Activated T-cell treated with anti-CD3 and anti-CD28 coated beads, Interleukin-2, amount 50 U/mL, for 4 hours (primary cell): Measurements from ENCODE around the gene PRKCA. TPM values are rescaled to one million over a fixed set of nuclear protein-coding genes. Genes with fewer than 3 reads are reported as not detected.

Experiments
- ATAC-seq, 2 donors: fragments of 200-7000 bp; cut with Tn5 transposase; one replicate each; pipeline ENCODE4 v1.10.0; 2021
- DNase-seq: peaks from one replicate; pipeline ENCODE4 v3.0.0-alpha.2; 2020
- H3K27me3 Mint-ChIP-seq: one replicate; pipeline ENCODE4 v1.8.0; 2021; ENCODE audit warnings: low read depth, mixed read lengths
- H3K36me3 Mint-ChIP-seq: one replicate; pipeline ENCODE4 v1.8.0; 2022; ENCODE audit warnings: mixed read lengths; ENCODE audit not compliant: insufficient read depth
- H3K4me1 Mint-ChIP-seq: one replicate; pipeline ENCODE4 v1.8.0; 2021; ENCODE audit warnings: low read depth, mixed read lengths
- H3K4me3 Mint-ChIP-seq: one replicate; pipeline ENCODE4 v1.8.0; 2021; ENCODE audit warnings: mild to moderate bottlenecking, moderate library complexity, mixed read lengths
- H3K9me3 Mint-ChIP-seq: one replicate; pipeline ENCODE4 v1.8.0; 2021; ENCODE audit warnings: mixed read lengths
- total RNA-seq, 3 donors: library from RNA; stranded (reverse); gene quantifications; one replicate each; pipeline ENCODE4 v1.2.1, GENCODE V29; 2021

PRKCA gene
- total RNA-seq, 3 donors from 2014 or later, result 79.4 to 114 (median 95.3) TPM

- ATAC-seq (no peak), DNase-seq (no peak)
- Mint-ChIP-seq H3K9me3 (no peaks in the 10 kb centered on the region), H3K36me3 (peaks cover 47% of the 10 kb centered on the region), H3K4me3 (no peak overlapping the region), H3K27me3 (no peaks in the 10 kb centered on the region), H3K4me1 (peaks cover 6% of the 10 kb centered on the region)
Observed at GRCh38 chr17:66795486-66795885, 493.1 kb downstream of the PRKCA start.

DNA sequence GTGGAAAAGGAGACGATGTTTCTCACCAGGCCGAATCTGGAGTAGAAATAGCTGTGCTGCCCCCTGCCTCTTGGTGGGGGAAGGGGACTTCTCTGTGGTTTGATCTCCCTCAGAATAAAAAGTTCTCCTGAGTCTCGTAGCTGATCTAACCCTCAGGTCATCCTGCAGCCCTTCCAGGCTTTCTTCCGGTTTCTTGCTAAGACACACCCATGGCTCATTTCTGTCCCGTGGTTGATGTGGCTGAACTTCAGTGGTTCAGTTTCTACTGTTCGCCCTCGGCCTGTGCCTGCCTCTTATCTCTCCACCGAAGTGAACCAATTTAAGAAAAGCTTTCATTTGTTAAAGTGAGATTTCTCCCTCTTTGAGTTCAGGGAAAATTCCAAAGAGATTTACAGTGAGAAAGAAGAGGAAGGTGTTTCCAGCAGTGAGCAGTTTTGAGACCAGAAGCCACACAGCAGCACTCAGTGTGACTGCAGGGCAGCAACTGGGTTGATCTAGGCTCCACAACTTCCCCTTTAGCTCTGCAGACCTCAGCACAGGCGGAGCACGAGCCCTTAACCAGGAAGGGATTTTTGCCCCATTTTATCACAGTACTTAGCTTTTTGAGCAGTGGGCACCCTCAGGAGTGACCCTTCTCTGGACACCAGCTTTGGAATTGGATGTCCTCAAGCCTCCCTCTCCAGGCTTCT is 497.6 kb downstream of the PRKCA start:
- H3K4me3 Mint-ChIP-seq, result no peak overlapping the region
- H3K4me1 Mint-ChIP-seq, result no peaks in the 10 kb centered on the region
- H3K9me3 Mint-ChIP-seq, result no peaks in the 10 kb centered on the region
- H3K36me3 Mint-ChIP-seq, result peaks cover 38% of the 10 kb centered on the region
- ATAC-seq (no peak), DNase-seq (no peak)
- no peaks in the 10 kb centered on the region for H3K27me3 Mint-ChIP-seq

DNA sequence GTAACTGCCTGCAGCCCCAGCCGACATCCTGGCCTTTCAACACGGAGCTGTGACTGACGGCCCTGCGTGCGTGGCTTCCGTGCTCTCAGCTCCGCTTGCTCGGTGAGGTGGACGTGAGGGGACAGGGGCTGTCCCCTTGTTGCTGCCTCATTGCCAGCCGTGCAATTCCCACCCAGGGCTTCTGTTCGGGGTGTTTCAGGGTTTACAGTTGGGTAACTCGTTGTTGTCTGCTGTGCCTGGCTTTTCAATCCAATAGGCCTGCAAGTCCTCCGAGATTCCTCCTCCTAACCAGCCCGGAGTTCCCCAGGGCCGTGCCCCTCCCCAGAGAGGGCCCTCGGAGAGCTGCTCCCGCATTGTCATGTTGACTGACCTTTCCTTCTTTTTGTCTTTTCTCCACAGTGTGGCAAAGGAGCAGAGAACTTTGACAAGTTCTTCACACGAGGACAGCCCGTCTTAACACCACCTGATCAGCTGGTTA is 501.1 kb downstream of the PRKCA start:
- ATAC-seq, result no peak
- Mint-ChIP-seq H3K9me3 (no peaks in the 10 kb centered on the region), H3K4me3 (no peak overlapping the region), H3K4me1 (peaks cover 13% of the 10 kb centered on the region), H3K36me3 (peaks cover 21% of the 10 kb centered on the region), H3K27me3 (no peaks in the 10 kb centered on the region)
- DNase-seq, result no peak

DNA sequence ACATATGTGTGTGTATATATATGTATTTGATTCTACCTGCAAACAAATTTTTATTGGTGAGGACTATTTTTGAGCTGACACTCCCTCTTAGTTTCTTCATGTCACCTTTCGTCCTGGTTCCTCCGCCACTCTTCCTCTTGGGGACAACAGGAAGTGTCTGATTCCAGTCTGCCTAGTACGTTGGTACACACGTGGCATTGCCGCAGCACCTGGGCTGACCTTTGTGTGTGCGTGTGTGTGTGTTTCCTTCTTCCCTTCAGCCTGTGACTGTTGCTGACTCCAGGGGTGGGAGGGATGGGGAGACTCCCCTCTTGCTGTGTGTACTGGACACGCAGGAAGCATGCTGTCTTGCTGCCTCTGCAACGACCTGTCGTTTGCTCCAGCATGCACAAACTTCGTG is 503.2 kb downstream of the PRKCA start:
- Mint-ChIP-seq H3K4me3 (no peak overlapping the region), H3K4me1 (peaks cover 13% of the 10 kb centered on the region), H3K9me3 (no peaks in the 10 kb centered on the region), H3K27me3 (no peaks in the 10 kb centered on the region), H3K36me3 (peaks cover 19% of the 10 kb centered on the region)
- DNase-seq (no peak), ATAC-seq (no peak)

DNA sequence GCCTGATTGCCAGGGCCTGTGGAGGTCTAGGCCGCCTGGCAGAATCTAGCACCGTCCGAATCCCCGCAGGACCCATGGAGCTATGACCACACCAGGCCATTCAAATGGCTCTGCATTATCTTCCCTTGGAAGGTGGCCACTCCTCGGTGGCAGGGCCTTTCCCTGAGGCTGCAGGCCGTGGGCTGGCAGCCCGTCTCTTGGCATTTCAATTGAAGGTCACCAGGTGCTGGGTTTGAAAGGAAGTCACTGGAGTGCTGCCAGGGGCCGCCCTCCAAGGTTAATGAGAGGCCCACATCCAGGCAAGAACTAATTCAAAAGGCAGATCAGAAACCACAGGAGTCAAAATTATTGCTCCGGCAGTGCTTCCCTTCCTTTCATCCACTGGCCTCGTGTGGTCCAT is 504.8 kb downstream of the PRKCA start:
- H3K36me3 Mint-ChIP-seq, result peaks cover 15% of the 10 kb centered on the region
- DNase-seq (no peak), ATAC-seq (no peak)
- H3K9me3 Mint-ChIP-seq, result no peaks in the 10 kb centered on the region
- H3K4me3 Mint-ChIP-seq, result no peak overlapping the region
- H3K27me3 Mint-ChIP-seq, result no peaks in the 10 kb centered on the region
- H3K4me1 Mint-ChIP-seq, result peaks cover 13% of the 10 kb centered on the region

- ATAC-seq (no peak), DNase-seq (no peak)
- H3K27me3 Mint-ChIP-seq, result no peaks in the 10 kb centered on the region
- no peak overlapping the region for H3K4me3 Mint-ChIP-seq
- peaks cover 9% of the 10 kb centered on the region for H3K36me3 Mint-ChIP-seq
- H3K4me1 Mint-ChIP-seq, result peaks cover 13% of the 10 kb centered on the region
- no peaks in the 10 kb centered on the region for H3K9me3 Mint-ChIP-seq
Observed at GRCh38 chr17:66809408-66809807, 507.0 kb downstream of the PRKCA start.

GRCh38 chr17:66810951-66811682 is 508.7 kb downstream of the PRKCA start:
- no peaks in the 10 kb centered on the region for H3K27me3 Mint-ChIP-seq
- no peak overlapping the region for H3K4me3 Mint-ChIP-seq
- H3K4me1 Mint-ChIP-seq, result peaks cover 13% of the 10 kb centered on the region
- peaks cover 3% of the 10 kb centered on the region for H3K36me3 Mint-ChIP-seq
- ATAC-seq (no peak), DNase-seq (no peak)
- H3K9me3 Mint-ChIP-seq, result no peaks in the 10 kb centered on the region

DNA sequence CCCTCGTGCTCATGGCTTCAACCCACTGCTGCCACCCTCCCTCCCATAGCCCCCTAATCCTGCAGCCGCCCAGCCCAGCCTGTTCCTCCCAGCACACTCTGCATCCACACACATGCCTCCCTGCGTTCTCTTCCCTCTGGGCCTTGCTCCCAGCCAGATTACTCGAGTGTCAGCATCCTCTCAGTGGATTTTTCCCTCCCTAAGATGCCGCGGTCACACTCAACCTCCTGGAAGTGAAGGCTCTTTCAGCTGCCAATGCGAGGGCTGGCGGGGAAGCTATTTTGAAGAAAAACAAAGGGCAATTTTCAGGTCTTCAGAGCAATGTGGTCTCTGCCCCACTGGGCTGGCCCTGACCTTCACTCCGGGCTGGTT is 509.3 kb downstream of the PRKCA start:
- H3K4me3 Mint-ChIP-seq, result no peak overlapping the region
- no peaks in the 10 kb centered on the region for H3K27me3 Mint-ChIP-seq
- DNase-seq, result no peak
- H3K9me3 Mint-ChIP-seq, result no peaks in the 10 kb centered on the region
- ATAC-seq, result no peak
- peaks cover 13% of the 10 kb centered on the region for H3K4me1 Mint-ChIP-seq
- peaks cover 2% of the 10 kb centered on the region for H3K36me3 Mint-ChIP-seq

DNA sequence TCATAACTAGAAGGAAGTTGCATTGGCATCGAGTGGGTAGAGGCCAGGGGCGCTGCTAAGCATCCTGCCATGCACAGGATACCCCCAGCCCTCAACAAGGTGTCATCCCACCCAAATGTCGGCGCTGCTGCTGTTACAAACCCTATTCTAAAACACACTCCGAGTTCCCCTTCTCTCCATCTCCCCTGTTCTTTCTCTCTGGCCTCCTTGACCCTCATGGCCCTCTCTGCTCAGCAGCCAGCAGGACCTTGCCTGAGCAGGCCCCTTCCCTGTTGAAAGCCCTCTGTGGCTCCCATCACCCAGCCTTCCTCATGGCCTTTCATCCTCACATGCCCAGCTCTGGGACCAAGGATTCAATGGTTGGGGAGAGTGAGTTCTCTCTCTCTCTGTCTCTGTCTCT is 510.2 kb downstream of the PRKCA start:
- H3K27me3 Mint-ChIP-seq, result peaks cover under 1% of the 10 kb centered on the region
- no peak for ATAC-seq
- no peak for DNase-seq
- no peak overlapping the region for H3K4me3 Mint-ChIP-seq
- H3K36me3 Mint-ChIP-seq, result peaks cover 4% of the 10 kb centered on the region
- peaks cover 6% of the 10 kb centered on the region for H3K9me3 Mint-ChIP-seq
- peaks cover 7% of the 10 kb centered on the region for H3K4me1 Mint-ChIP-seq

GRCh38 chr17:66813296-66813695 is 510.9 kb downstream of the PRKCA start:
- no peak for DNase-seq
- ATAC-seq, result no peak
- Mint-ChIP-seq H3K4me3 (no peak overlapping the region), H3K27me3 (peaks cover 4% of the 10 kb centered on the region), H3K9me3 (peaks cover 13% of the 10 kb centered on the region), H3K36me3 (peaks cover 6% of the 10 kb centered on the region), H3K4me1 (peaks cover under 1% of the 10 kb centered on the region)

GRCh38 chr17:66814026-66814425 is 511.6 kb downstream of the PRKCA start:
- ATAC-seq (no peak), DNase-seq (no peak)
- no peak overlapping the region for H3K4me3 Mint-ChIP-seq
- peaks cover 16% of the 10 kb centered on the region for H3K9me3 Mint-ChIP-seq
- no peaks in the 10 kb centered on the region for H3K4me1 Mint-ChIP-seq
- H3K36me3 Mint-ChIP-seq, result peaks cover 6% of the 10 kb centered on the region
- peaks cover 6% of the 10 kb centered on the region for H3K27me3 Mint-ChIP-seq

- no peak overlapping the region for H3K4me3 Mint-ChIP-seq
- no peaks in the 10 kb centered on the region for H3K4me1 Mint-ChIP-seq
- peaks cover 16% of the 10 kb centered on the region for H3K9me3 Mint-ChIP-seq
- H3K27me3 Mint-ChIP-seq, result peaks cover 6% of the 10 kb centered on the region
- H3K36me3 Mint-ChIP-seq, result peaks cover 6% of the 10 kb centered on the region
- ATAC-seq (no peak), DNase-seq (no peak)
Observed at GRCh38 chr17:66814570-66814969, 512.2 kb downstream of the PRKCA start.

DNA sequence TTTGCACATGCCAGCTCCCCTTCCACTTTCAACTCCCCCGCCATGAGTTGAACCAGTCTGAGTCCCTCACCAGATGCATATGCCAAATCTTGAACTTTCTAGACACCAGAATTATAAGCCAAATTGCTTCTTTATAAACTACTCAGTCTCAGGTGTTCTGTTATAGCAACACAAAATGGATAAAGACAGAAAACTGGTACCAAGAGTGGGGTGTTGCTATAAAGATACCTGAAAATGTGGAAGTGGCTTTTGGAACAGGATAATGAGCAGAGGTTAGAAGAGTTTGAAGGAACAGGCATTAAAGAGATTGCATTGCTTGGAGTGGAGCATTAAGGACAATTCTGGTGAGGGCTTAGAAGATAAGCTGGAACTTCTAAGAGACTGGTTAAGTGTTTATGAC is 515.3 kb downstream of the PRKCA start:
- ATAC-seq, result no peak
- H3K36me3 Mint-ChIP-seq, result peaks cover 6% of the 10 kb centered on the region
- H3K4me3 Mint-ChIP-seq, result no peak overlapping the region
- H3K9me3 Mint-ChIP-seq, result peaks cover 16% of the 10 kb centered on the region
- H3K27me3 Mint-ChIP-seq, result peaks cover 7% of the 10 kb centered on the region
- H3K4me1 Mint-ChIP-seq, result no peaks in the 10 kb centered on the region
- no peak for DNase-seq

DNA sequence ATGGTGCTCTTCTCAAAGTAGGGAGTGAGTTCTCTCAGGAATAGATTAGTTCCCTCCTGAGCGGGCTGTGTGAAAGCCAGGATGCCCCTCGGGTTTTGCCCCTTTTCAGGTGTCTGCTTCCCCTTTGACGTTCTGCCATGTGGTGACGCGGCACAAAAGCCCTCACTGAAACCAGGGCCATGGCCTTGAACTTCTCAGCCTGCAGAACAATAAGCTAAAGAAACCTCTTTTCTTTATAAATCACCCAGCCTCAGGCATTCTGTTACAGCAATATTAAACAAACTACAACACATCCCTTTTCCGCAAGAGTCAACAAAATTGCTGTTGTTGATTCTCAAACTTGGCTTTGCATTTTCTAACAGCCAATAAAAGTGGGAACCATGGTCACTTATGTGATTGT is 517.1 kb downstream of the PRKCA start:
- Mint-ChIP-seq H3K9me3 (peaks cover 16% of the 10 kb centered on the region), H3K27me3 (peaks cover 8% of the 10 kb centered on the region), H3K36me3 (peaks cover 6% of the 10 kb centered on the region), H3K4me3 (no peak overlapping the region), H3K4me1 (no peaks in the 10 kb centered on the region)
- ATAC-seq (no peak), DNase-seq (no peak)

- no peak overlapping the region for H3K4me3 Mint-ChIP-seq
- peaks cover 18% of the 10 kb centered on the region for H3K27me3 Mint-ChIP-seq
- H3K4me1 Mint-ChIP-seq, result no peaks in the 10 kb centered on the region
- ATAC-seq (no peak), DNase-seq (no peak)
- H3K9me3 Mint-ChIP-seq, result peaks cover 15% of the 10 kb centered on the region
- H3K36me3 Mint-ChIP-seq, result peaks cover 6% of the 10 kb centered on the region
Observed at GRCh38 chr17:66822009-66822408, 519.6 kb downstream of the PRKCA start.
